Loucy (cell line): ENCODE measurements around the gene NUDT13.

Experiments
- EZH2phosphoT487 ChIP-seq: fragments of 200-600 bp; IDR thresholded peaks from 2 replicates; pipeline ENCODE4 v1.6.1; 2018; ENCODE audit warnings: antibody characterized with exemption, mild to moderate bottlenecking, moderate library complexity, borderline replicate concordance
- TF ChIP-seq, protein P1 (sequence below): fragments of 200-600 bp; sonication (generic); conservative IDR thresholded peaks from 2 replicates; pipeline ENCODE4 v1.5.1; 2014; ENCODE audit warnings: mild to moderate bottlenecking, antibody characterized with exemption, low read length

DNA sequence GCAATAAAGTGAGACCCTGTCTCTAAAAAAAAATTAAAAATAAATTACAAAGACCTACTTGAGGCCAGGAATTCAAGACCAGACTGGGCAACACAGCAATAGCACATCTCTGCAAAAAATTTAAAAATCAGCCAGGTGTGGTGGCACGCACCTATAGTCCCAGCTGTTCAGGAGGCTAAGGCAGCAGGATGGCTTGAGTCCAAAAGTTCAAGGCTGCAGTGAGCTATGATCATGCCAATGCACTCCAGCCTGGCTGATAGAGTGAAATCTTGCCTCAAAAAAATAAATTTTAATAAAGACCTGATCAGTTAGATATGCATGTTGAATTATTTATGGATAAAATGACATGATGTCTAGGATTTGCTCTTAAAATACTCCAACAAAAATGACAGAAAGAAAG is 48.5 kb upstream of the NUDT13 start:
- TF ChIP-seq, protein P1, sequence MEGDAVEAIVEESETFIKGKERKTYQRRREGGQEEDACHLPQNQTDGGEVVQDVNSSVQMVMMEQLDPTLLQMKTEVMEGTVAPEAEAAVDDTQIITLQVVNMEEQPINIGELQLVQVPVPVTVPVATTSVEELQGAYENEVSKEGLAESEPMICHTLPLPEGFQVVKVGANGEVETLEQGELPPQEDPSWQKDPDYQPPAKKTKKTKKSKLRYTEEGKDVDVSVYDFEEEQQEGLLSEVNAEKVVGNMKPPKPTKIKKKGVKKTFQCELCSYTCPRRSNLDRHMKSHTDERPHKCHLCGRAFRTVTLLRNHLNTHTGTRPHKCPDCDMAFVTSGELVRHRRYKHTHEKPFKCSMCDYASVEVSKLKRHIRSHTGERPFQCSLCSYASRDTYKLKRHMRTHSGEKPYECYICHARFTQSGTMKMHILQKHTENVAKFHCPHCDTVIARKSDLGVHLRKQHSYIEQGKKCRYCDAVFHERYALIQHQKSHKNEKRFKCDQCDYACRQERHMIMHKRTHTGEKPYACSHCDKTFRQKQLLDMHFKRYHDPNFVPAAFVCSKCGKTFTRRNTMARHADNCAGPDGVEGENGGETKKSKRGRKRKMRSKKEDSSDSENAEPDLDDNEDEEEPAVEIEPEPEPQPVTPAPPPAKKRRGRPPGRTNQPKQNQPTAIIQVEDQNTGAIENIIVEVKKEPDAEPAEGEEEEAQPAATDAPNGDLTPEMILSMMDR, result no peak
- TF ChIP-seq EZH2phosphoT487, result no peak
